IPS DF 4.7 (cell line): Measurements from ENCODE around the gene ZNF653.
"Not testable (repeated sequence)": the region's sequence is repeated elsewhere in the genome, so short reads cannot be mapped to it uniquely, and the experiment has no call there.

Experiments
- DNase-seq: peaks from one replicate; pipeline ENCODE4 v3.0.0-alpha.2; 2013; ENCODE audit warnings: low spot score; ENCODE audit errors: extremely low read depth

Gene ZNF653

DNA sequence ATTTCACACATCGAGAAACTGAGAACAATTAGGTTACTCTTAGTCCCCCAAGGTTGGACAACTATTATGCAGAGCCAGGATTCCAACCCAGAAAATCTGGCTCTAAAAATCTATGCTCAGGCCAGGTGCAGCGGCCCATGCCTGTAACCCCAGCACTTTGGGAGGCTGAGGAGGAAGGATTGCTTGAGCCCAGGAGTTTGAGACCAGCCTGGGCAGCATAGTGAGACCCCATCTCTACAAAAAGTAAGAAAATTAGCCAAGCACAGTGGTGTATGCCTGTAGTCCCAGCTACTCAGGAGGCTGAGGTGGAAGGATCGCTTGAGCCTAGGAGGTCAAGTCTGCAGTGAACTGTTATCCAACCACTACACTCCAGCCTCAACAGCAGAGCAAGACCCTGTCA lies 72.1 kb downstream of the ZNF653 start:
- not testable (repeated sequence) for DNase-seq
